GM23338 (cell line): ENCODE results near the gene MET. TPM values are rescaled to one million over a fixed set of nuclear protein-coding genes. Genes with fewer than 3 reads are reported as not detected.
A peak's percentile ranks its signal among the peaks of the same experiment; 100 is the strongest.

Experiments
- ATAC-seq: fragments of 200-7000 bp; cut with Tn5 transposase; 3 replicates; pipeline ENCODE4 v1.9.1; 2020
- DNase-seq: peaks from one replicate; pipeline ENCODE4 v3.0.0-alpha.2; 2015; ENCODE audit warnings: low spot score
- H2AFZ ChIP-seq: fragments of 200-600 bp; sonication (generic); 2 replicates; pipeline ENCODE4 v1.8.0; 2016; ENCODE audit warnings: antibody characterized with exemption, mild to moderate bottlenecking, moderate library complexity
- H3F3A ChIP-seq: fragments of 200-600 bp; sonication (generic); replicated peaks from 2 replicates; pipeline ENCODE4 v1.8.0; 2017; ENCODE audit warnings: antibody characterized with exemption, mixed run types, low read depth
- H3K27ac ChIP-seq: fragments of 200-600 bp; sonication (generic); 2 replicates; pipeline ENCODE4 v1.6.1; 2016; ENCODE audit warnings: low read depth
- H3K27me3 ChIP-seq: fragments of 200-600 bp; sonication (generic); 2 replicates; pipeline ENCODE4 v1.8.0; 2016; ENCODE audit warnings: mild to moderate bottlenecking, mixed run types, moderate library complexity; ENCODE audit not compliant: insufficient read depth
- H3K36me3 ChIP-seq: fragments of 200-600 bp; sonication (generic); 2 replicates; pipeline ENCODE4 v1.8.0; 2016; ENCODE audit warnings: mild to moderate bottlenecking; ENCODE audit not compliant: insufficient read depth
- H3K4me1 ChIP-seq: fragments of 200-600 bp; sonication (generic); 2 replicates; pipeline ENCODE4 v1.8.0; 2016; ENCODE audit warnings: mild to moderate bottlenecking, moderate library complexity; ENCODE audit not compliant: insufficient read depth
- H3K4me2 ChIP-seq: fragments of 200-600 bp; sonication (generic); 2 replicates; pipeline ENCODE4 v1.7.1; 2017; ENCODE audit warnings: mixed run types
- H3K4me3 ChIP-seq: fragments of 200-600 bp; sonication (generic); 2 replicates; pipeline ENCODE4 v1.6.1; 2016; ENCODE audit warnings: mixed run types
- H3K79me2 ChIP-seq: fragments of 200-600 bp; sonication (generic); replicated peaks from 2 replicates; pipeline ENCODE4 v1.8.0; 2017; ENCODE audit warnings: mild to moderate bottlenecking; ENCODE audit not compliant: insufficient read depth
- H3K9me2 ChIP-seq: fragments of 200-600 bp; sonication (generic); 2 replicates; pipeline ENCODE4 v1.8.0; 2017; ENCODE audit not compliant: insufficient read depth
- H4K20me1 ChIP-seq: fragments of 200-600 bp; sonication (generic); replicated peaks from 2 replicates; pipeline ENCODE4 v1.8.0; 2017; ENCODE audit warnings: mild to moderate bottlenecking; ENCODE audit not compliant: insufficient read depth
- H3K27ac Mint-ChIP-seq: 2 replicates; pipeline ENCODE4 v1.8.0; 2020; ENCODE audit warnings: inconsistent platforms, mild to moderate bottlenecking, moderate library complexity, mixed read lengths
- H3K27me3 Mint-ChIP-seq: 3 replicates; pipeline ENCODE4 v1.8.0; 2022; ENCODE audit warnings: low read depth, mild to moderate bottlenecking, moderate library complexity, mixed read lengths, inconsistent platforms; ENCODE audit not compliant: insufficient read depth, poor library complexity
- H3K36me3 Mint-ChIP-seq: 3 replicates; pipeline ENCODE4 v1.8.0; 2021; ENCODE audit warnings: low read depth, mild to moderate bottlenecking, inconsistent platforms, moderate library complexity, mixed read lengths
- H3K4me1 Mint-ChIP-seq: 3 replicates; pipeline ENCODE4 v1.8.0; 2020; ENCODE audit warnings: mild to moderate bottlenecking, inconsistent platforms, mixed read lengths
- H3K4me3 Mint-ChIP-seq: 3 replicates; pipeline ENCODE4 v1.8.0; 2021; ENCODE audit warnings: moderate library complexity, mild to moderate bottlenecking, inconsistent platforms, mixed read lengths
- H3K9me3 Mint-ChIP-seq: 3 replicates; pipeline ENCODE4 v1.8.0; 2020; ENCODE audit warnings: moderate library complexity, mild to moderate bottlenecking, inconsistent platforms, mixed read lengths
- CREB1 ChIP-seq: fragments of 250-450 bp; sonication (Bioruptor Pico); IDR thresholded peaks from 2 replicates; pipeline ENCODE4 v1.5.0; 2020; ENCODE audit warnings: low read depth, mild to moderate bottlenecking, moderate library complexity
- ETS1 ChIP-seq: IDR thresholded peaks from 2 replicates; pipeline ENCODE4 v1.6.1; 2016; ENCODE audit warnings: antibody characterized with exemption
- EZH2 ChIP-seq: fragments of 200-600 bp; sonication (generic); IDR thresholded peaks from one replicate; pipeline ENCODE4 v1.8.0; 2017; ENCODE audit warnings: antibody characterized with exemption, mild to moderate bottlenecking, low read depth; ENCODE audit not compliant: unreplicated experiment
- EZH2phosphoT487 ChIP-seq: fragments of 200-600 bp; sonication (generic); IDR thresholded peaks from one replicate; pipeline ENCODE4 v1.8.1; 2018; ENCODE audit warnings: antibody characterized with exemption; ENCODE audit not compliant: unreplicated experiment
- JUNB ChIP-seq: IDR thresholded peaks from one replicate; pipeline ENCODE4 v1.6.1; 2016; ENCODE audit warnings: antibody characterized with exemption; ENCODE audit not compliant: unreplicated experiment
- NANOG ChIP-seq: IDR thresholded peaks from 2 replicates; pipeline ENCODE4 v1.6.1; 2016; ENCODE audit warnings: antibody characterized with exemption, borderline replicate concordance
- POLR2AphosphoS5 ChIP-seq: IDR thresholded peaks from 2 replicates; pipeline ENCODE4 v1.6.1; 2016; ENCODE audit warnings: antibody characterized with exemption, low read depth
- REST ChIP-seq: IDR thresholded peaks from one replicate; pipeline ENCODE4 v1.6.1; 2018; ENCODE audit warnings: antibody characterized with exemption; ENCODE audit not compliant: unreplicated experiment
- ZNF331 ChIP-seq: fragments of 250-450 bp; sonication (Bioruptor Pico); IDR thresholded peaks from 2 replicates; pipeline ENCODE4 v1.5.0; 2020; ENCODE audit warnings: low read depth, mild to moderate bottlenecking, moderate library complexity
- ZNF462 ChIP-seq: fragments of 250-450 bp; sonication (Bioruptor Pico); IDR thresholded peaks from 2 replicates; pipeline ENCODE4 v1.5.0; 2020; ENCODE audit warnings: mild to moderate bottlenecking, moderate library complexity
- polyA plus RNA-seq: library from polyadenylated mRNA; unstranded; fragments of >200 nt; fragmentation: Nextera tagmentation; extraction: Ambion mirVana; gene quantifications from 2 replicates; pipeline ENCODE4 v1.2.1, GENCODE V29; 2016
- total RNA-seq: library from RNA; depleted of rRNA; stranded (reverse); fragments of >200 nt; shearing (Covaris generic); gene quantifications from 2 replicates; pipeline ENCODE4 v1.2.3, GENCODE V29; 2014

MET gene
- total and polyA plus RNA-seq, 2 experiments from 2014 or later, result 4.8 to 23.1 TPM

GRCh38 chr7:116673457-116673865 is 1.5 kb downstream of the MET start:
- Mint-ChIP-seq H3K27ac (no peak overlapping the region), H3K9me3 (no peaks in the 10 kb centered on the region), H3K4me3 (peak overlapping the region; percentile 84), H3K36me3 (no peaks in the 10 kb centered on the region), H3K27me3 (peaks cover 13% of the 10 kb centered on the region), H3K4me1 (peaks cover 27% of the 10 kb centered on the region)
- Histone ChIP-seq H3F3A (no peaks in the 10 kb centered on the region), H3K27me3 (peaks cover 30% of the 10 kb centered on the region), H3K27ac (no peak overlapping the region), H3K9me2 (no peaks in the 10 kb centered on the region), H4K20me1 (no peaks in the 10 kb centered on the region), H2AFZ (no peak overlapping the region), H3K4me3 (peak overlapping the region; percentile 78), H3K36me3 (no peaks in the 10 kb centered on the region), H3K4me1 (peaks cover 38% of the 10 kb centered on the region), H3K79me2 (0 out of 2 replicates have a peak, but pooled peaks cover 3% of the 10 kb centered on the region), H3K4me2 (peak overlapping the region; percentile 96)
- TF ChIP-seq POLR2AphosphoS5, result no peak
- no peak for TF ChIP-seq JUNB
- TF ChIP-seq CREB1 (CRISPR knock-in tag), result no peak
- no peak for TF ChIP-seq ZNF331 (CRISPR knock-in tag)
- no peak for TF ChIP-seq NANOG
- TF ChIP-seq EZH2, result no peak
- no peak for TF ChIP-seq EZH2phosphoT487
- ATAC-seq (no peak), DNase-seq (no peak)

- H3K36me3 Mint-ChIP-seq, result no peaks in the 10 kb centered on the region
- no peak overlapping the region for H3K27ac ChIP-seq
- H3K4me2 ChIP-seq, result 0 out of 2 replicates have a peak overlapping the region, but pooled peaks have one; percentile 9
- no peaks in the 10 kb centered on the region for H3K9me3 Mint-ChIP-seq
- H4K20me1 ChIP-seq, result no peaks in the 10 kb centered on the region
- DNase-seq (peak; percentile 33), ATAC-seq (no peak; the same call in 2 of the 3 replicates)
- peaks cover 30% of the 10 kb centered on the region for H3K27me3 ChIP-seq
- no peaks in the 10 kb centered on the region for H3F3A ChIP-seq
- H3K27ac Mint-ChIP-seq, result no peak overlapping the region
- H3K4me3 ChIP-seq, result no peak overlapping the region
- no peak overlapping the region for H3K4me3 Mint-ChIP-seq
- peaks cover 13% of the 10 kb centered on the region for H3K27me3 Mint-ChIP-seq
- H3K9me2 ChIP-seq, result no peaks in the 10 kb centered on the region
- peaks cover 27% of the 10 kb centered on the region for H3K4me1 Mint-ChIP-seq
- no peak overlapping the region for H2AFZ ChIP-seq
- H3K4me1 ChIP-seq, result peaks cover 38% of the 10 kb centered on the region
- no peaks in the 10 kb centered on the region for H3K36me3 ChIP-seq
- H3K79me2 ChIP-seq, result 0 out of 2 replicates have a peak, but pooled peaks cover 3% of the 10 kb centered on the region
- TF ChIP-seq ZNF462 (CRISPR knock-in tag) (no peak), CREB1 (CRISPR knock-in tag) (no peak), EZH2phosphoT487 (no peak), NANOG (no peak), ETS1 (no peak), POLR2AphosphoS5 (no peak), ZNF331 (CRISPR knock-in tag) (no peak), REST (no peak)
Measured at GRCh38 chr7:116674508-116675173, 2.6 kb downstream of the MET start.
